SIG-M5 (cell line): ENCODE measurements around the gene CHD9.
A peak's percentile ranks its signal among the peaks of the same experiment; 100 is the strongest.

Experiments used
- DNase-seq: peaks from one replicate; lab custom pipeline; 2025; lab: John Stamatoyannopoulos, UW

The CHD9 gene

DNA sequence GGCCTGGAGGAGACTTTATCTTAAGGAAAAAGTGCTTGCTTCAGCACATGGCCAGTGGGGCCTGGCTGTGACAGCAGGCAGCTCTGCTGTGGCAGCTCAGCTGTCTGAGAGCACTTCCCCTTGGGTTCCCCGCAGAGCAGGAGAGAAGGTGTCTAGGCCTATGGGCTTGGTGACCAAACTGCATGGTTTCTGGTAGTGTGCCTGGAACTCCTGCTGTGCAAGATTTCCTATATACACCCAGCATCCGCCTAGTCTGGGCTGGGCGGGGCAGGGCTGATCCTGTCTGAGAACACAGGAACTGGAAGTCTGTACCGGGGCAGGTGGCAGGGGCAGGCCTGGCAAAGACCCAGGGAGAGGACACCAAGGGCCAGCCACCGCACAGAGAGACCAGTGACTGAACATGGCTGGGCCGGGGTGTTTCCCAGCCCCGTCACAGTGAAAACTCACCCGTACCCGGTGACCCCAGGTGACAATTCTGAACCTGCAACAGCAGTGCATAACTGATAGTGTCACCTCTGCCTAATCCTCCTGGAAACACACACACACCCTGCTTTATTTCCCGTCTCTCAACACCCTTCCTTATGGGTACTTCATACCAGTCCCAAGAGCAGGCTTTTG, 39.3 kb downstream of the CHD9 start:
- peak; percentile 46 for DNase-seq

DNA sequence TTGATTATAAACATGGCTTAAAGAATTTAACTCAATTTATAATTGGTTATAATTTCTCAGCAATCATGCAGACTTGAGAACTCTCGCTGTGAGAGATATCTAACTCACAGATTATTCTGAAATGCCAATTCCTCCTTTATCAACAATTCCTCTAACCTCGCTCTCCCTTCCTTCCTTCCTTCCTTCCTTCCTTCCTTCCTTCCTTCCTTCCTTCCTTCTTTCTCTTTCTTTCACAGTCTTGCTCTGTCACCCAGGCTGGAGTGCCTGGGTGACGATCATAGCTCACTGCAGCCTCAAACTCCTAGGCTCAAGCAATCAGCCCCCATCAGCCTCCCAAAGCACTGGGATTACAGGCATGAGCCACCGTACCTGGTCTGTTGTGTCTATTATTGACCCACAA, 42.4 kb downstream of the CHD9 start:
- no peak for DNase-seq

DNA sequence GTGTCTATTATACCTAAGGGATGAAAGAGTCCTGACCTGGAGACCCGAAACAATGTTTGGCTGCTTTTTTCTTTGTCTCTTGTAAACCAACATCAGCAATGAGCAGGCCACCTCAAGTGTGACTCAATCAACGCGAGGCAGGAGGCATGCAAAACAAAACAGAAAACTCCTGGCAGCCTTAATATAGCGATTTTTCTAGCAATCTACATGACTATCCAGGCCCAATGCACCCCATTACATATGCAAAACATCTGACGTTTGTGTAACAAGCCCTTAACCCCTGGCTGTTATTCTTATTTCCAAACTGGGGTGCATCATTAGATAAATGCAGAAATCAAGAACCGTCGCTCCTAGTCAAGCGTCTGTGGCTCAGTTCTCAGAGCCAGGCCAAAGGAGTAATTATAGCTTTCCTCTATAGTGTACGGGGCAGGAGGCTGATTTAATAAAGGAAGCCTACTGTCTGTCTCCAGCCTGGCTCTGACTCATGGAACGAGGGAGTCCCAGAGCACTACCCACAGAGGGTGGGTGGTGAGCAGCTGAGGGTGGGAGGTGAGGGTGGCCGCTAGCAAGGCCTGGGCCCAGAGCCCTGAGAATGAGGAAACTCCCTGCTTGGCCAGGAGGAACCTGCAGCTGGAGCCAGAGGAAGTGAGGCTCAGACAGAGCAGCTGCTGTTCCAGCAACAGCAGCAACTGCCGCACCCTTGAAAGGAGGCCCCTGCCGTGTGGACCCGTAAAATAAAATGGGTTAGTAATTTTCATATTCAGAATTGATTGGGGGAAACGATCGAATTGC, 43.9 kb downstream of the CHD9 start:
- peak; percentile 67 for DNase-seq

DNA sequence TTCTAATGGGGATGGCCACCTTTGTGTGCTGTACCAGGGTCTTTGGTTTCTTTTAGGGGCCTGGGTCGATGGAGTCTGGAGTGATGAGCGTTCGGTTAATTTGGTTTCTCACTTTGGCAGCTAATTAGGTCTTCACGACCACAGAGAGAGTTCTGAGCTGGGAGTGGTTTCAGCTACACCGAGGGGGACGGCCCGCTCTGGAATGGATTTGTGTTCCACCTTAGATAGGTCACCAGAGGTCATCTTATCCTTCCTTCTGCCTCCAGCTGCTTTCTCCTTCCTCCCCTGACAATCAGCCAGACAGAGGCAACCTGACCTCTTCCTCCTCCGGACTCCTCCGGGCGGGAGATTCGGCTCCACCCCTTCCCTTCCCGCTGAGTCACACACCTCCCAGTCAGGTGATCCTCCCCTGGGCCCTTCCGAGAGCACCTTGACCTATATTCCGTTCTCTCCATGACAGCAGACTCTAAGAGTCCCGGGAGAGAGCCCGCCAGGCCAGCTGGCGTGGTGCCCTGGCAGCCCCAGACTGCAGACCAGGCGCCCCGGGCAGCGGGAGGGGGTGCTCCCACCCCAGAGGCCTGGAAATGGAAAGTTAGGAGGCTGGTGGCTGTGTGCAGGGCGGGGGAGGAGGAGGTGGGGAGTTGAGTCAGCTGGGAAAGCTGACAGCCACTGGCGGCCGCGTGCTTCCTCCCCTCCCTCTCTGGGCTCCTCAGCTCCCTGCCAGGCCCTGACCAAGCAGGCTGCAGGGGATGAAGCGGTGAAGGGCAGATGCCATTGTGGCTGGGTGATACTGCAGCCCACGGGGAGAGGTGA, 44.7 kb downstream of the CHD9 start:
- DNase-seq: no peak

DNA sequence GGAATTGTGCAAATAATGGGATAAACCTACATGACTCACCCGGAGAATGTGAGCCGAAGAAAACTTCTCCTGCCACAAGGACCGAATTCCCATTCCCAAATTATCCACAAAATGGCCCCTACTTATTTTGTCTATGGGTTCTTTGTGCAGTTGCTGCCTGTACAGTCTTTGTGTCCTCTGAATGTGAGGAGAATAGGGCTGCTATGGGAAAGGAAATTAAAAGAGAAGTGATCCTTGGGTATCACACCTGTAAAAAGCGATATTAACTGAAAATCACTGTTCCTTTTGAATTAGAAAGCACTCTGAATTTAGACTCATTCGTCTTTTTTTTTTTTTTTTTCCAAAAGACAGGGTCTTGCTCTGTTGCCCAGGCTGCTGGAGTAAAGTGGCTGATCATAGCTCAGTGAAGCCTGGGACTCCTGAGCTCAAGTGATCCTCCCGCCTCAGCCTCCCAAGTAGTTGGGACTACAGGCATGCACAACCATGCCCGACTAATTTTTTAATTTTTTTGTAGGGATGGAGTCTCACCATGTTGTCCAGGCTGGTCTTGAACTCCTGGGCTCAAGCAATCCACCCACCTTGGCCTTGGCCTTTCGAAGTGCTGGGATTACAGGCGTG, 45.4 kb downstream of the CHD9 start:
- no peak for DNase-seq

DNA sequence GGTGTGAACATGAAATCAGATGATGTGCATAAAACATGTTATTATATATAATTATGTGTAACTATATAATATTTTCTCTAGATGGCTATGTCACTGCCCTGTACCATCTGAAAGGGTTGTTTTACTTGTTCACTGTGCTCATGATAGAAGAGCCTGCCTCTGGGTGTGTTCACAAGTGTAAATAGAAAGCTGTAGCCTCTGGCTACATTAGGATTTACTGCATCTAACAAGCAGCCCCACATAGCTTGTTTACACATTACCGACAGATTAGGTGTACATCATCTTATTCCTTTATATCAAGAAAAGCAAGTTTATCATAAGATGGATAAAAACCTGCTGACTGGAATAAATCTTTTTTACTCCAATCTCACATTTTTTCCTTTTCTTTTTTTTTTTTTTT, 46.1 kb downstream of the CHD9 start:
- DNase-seq: no peak

DNA sequence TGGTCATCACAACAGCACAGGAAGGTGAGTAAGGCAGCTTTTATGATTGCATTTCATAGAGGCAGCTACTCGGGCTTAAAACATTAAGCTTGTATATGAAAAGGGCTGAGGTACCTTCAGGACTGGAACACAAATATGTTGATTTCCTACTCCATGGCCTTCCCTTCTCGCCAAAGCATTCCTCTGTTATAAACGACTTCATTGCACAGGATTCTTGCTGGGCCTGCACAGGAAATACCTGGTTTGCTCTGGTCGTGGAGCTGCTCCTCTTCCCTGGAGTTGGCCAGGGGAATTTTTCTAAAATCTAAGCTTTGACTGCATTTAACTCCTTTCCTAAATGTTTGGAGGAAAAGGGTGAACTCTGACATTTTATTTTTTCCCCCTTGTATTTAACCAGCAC, 49.0 kb downstream of the CHD9 start:
- DNase-seq: no peak

DNA sequence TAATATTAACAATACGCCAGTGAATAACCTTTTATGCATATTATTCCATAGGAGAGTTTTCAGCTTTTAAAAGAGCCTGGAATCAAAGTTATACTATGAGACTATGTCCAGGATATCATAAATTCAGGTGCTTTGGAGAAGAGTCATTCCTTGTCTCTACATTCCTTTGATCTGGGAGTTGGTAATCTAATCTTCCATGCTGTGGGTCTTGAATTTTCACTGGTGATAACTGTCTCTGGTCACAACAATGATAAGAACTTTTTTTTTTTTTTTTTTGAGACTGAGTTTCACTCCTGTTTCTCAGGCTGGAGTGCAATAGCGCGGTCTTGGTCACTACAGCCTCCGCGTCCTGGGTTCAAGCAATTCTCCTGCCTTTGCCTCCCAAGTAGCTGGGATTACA, 50.8 kb downstream of the CHD9 start:
- no peak for DNase-seq

DNA sequence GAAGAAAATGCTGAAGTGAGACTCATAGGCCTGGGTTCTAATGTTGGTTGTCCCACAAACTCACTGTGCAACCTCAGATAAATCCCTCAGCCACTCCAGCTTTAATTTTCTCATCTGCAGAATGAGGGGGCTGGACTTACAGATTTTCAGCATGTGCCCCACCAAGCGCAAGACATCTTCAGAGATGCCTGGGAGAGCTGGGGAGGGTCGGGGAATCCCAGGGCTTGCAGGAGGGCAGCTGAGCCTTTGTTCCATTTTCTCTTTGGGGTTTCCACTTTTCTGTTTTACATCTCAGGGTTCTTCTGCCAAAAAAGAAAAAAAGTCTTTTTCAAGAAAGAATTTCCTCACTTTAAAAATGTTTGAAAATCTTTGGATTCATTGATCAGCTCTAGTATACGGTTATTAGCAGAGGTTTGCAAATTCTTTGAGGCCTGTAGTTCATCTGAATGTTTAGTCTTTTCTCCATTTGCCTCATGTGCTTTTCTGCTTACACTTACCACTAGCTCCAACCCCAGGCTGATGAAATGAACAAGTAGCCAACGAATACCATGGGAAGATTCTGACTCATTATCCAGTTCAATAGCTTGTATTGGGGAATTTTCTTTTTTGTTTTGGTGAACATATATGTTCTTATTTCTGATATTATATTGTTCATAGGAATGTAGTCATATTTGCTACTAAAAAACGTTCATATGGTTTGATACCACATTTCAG, 56.4 kb downstream of the CHD9 start:
- DNase-seq: no peak

DNA sequence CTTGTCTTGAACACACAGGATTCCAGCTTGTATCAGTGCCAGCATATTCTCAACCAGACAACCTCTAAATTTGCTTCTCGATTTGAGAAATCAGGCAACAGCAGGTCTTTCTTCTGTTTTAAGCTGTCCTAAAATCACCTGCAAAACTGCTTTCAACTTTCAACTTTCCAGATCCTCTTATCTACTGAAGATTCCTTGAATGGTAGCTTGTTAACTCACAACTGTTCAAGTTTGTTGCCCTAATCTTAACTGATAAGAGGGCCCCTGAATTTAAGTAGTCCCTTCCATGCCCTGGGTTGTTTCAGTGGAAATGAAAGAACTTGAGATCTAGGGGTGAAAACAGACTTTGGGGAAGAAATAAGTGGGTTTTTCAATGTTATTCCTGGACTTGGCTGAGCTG, 57.2 kb downstream of the CHD9 start:
- DNase-seq: no peak

DNA sequence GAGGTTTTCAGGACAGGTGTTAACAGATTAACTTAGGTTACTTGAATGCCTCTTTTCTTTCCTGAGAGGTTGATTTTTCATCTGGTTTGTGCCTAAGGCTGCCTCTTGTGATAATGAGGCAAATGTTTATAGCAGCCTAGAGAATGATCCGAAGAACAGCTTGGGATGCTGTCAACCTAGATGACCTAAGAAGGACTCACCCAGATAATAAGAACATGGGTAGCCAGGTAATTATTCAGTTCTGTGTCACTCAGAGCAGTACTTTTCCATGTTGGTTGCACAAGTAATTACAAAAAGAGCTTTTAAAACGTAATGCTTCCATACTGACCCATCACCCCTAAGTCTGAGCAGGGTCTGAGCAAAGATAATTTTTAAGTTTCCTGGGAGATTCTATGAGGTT, 60.3 kb downstream of the CHD9 start:
- no peak for DNase-seq

DNA sequence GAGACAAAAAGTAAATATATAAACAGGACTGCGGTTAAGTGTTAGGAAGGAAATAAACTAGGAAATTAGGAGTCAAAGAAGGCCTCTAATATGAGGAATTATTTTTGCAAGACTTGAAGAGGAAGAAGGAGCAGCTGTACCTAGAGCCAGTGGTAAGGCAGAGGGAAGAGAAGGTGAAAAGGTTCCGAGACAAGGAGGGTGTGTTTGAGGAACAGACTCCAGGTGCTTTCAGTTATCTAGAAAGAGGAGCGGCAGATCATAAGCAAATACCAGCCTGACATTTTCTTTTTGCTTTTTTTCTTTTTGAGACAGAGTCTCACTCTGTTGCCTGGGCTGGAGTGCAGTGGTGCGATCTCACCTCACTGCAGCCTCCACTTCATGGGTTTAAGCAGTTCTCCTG, 61.0 kb downstream of the CHD9 start:
- no peak for DNase-seq

DNA sequence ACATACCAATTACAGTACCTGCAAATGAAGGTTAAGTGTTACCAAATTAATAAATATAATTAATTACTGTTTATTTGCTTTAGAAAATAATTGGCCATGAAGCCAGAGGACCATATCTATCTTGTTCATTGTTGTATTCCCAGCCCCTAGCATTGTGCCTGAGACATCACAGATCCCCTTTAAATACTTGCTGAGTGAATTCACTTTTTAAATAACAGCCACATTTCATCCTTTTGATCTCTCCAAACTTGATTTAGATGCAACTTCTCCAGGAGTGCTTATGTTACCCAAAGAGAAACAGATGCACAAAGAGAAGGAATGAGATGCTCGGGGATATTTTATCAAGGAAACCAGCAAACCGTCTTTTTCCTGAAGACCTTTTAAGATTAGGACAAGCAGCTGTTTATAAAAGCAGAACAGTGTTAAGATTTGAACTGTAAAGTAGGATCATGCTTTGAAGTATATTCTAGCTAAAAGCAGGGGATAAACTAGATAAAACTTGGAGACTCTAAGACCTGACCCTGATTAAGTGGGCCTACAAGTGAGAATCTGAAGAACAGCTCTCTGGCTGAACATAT, 66.3 kb downstream of the CHD9 start:
- DNase-seq: no peak

DNA sequence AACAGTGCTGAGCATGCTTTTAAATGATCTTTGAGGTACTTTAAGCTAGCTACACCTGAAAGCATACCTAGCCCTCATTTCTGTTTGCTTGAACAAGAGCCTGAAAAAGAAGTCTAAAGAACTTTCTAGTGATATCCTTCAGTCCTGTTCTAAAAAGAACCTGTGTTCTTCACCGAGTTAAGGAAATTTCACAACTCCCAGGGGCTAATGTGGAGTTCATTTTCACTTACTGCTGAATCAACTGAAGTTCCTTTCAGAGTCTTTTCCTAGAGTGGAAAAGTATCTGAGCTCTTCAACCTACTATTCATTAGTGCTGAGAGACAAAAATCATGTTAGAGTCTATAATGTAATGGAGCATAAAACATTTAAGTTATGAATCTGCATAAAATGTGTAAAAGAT, 66.9 kb downstream of the CHD9 start:
- no peak for DNase-seq

DNA sequence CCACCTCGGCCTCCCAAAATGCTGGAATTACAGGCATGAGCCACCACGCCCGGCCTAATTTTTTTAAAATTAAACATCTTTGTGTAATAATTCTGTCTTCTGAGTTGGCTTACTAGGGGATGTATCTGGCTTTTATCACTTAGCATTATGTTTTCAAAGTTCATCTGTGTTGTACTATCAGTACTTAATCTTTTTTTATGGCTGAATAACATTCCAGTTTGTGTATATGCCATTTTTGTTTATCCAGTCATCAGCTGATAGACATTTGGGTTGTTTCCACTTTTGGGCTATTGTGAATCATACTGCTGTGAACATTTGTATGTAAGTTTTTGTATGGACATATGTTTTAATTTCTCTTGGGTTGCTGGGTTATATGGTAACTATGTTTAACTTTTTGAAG, 69.0 kb downstream of the CHD9 start:
- DNase-seq: no peak

DNA sequence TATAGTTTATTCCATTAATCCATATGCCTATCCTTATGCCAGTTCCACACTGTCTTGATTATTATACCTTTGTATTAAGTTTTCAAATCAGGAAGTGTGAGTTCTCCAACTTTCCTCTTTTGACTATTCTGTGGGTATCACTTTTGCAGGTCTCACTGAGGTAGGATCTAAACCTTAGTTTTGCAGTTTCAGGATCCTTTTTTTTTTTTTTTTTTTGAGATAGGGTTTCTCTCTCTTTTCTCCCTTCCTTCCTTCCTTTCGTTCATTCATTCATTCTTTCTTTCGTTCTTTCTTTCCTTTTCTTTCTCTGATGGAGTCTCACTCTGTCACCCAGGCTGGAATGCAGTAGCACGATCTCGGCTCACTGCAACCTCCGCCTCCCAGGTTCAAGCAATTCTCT, 71.6 kb downstream of the CHD9 start:
- no peak for DNase-seq

DNA sequence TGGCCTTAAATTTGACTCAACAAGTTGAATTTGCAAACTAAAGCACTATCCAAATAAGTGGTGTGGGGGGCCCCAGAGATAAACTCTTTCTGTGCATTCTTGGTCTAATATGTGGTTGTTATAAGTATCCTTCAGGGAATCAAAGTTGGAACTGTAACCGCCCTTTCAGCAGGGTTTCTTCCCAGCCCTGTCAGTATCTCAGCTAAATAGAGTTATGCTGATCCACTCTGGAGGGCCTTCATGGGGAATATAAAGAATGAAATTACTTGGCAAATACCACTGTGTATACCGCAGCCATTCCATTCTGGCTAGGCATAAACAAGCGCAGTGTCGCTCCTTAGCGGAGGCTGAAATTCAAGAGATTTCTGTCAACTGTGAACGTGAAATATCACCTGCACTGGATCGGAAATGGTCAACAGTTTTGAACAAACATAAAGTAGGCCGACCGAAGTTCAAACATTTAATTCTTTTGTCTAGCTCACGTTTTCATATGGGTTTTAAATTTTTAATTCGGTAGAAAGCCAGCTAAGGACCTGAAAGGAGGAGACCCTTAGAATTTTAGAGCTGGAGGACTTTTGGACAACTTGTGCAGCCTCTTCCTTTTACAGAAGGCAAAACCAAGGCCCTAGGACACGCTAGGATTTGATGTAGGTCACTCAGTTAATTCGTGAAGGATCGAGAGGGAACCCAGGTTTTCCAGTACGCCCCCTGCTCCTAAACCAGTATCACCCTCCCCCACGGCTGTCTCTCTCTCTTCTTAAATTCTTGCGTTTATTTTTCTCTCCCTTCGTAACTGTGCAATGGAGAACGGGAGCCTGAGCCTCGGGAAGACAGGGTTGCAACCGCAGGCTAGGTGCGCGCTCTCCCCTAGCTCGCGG, 74.7 kb downstream of the CHD9 start:
- DNase-seq: no peak

DNA sequence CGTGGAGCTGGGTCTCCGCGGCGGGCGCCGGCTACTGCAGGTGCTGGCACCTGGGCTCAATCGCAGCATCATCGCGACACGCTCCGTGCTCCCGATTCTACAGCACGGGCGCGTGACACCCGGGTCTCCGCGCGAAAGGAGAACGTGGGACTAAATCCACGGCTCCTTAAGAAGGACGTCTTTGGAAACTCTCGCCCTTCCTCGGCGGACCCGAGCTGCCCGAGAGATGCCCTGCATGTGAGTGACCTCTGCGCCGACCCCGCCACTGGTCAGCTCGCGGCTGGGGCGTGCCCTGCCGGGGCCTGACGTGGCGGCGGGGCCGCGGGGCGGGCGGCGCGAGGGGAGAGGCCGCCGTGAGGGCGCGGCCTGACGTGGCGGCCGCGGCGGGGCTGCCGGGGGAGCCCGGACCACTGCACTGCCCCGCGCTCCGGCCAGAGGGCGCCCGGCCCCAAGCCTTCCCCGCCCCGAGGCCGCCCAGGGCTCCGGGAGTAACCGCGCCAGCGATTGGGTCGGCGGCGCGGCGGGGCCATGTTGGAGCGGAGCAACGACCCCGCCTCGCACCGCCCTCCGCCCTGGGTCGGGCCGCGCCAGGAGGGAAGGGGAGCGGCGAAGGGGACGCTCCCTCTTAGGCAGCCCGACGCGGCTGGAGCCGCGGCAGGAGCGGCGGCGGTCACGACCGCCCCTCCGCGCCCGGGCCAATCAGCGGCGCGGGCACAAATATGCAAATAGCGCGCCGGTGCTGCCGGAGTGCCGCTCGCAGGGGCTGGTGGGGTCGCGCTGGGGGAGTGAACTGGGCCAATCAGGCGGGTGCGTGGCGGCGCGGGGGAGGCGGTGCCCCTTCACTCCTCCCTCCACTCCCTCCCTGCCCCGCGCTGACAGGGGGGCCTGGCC, 75.6 kb downstream of the CHD9 start:
- peak; percentile 28 for DNase-seq

DNA sequence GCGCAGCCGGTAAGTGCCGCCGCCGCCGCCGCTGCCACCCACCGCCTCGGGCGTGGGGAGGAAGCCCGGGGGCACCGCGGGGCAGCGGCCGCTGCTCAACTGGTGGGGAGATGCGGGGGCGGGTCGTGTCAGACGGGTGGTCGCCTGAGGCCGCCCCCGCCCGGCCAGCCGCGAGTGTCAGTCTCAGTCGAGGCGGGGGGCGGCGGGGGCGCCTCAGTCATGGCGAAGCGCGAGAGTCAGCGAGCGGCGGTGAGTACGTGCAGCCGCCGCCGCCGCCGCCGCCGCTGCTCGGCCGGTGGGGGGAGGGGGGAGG, 76.2 kb downstream of the CHD9 start:
- no peak for DNase-seq
